Nephron progenitor cell (in vitro differentiated cells): ENCODE data around the gene MFSD2A.

Experiments used
- DNase-seq: peaks from one replicate; pipeline ENCODE4 v3.0.0; 2021
- H3K27ac Mint-ChIP-seq: 2 replicates; pipeline ENCODE4 v1.8.0; 2021; ENCODE audit warnings: mild to moderate bottlenecking, moderate library complexity, mixed read lengths
- H3K27me3 Mint-ChIP-seq: 2 replicates; pipeline ENCODE4 v1.8.0; 2021; ENCODE audit warnings: mild to moderate bottlenecking, low read depth, mixed read lengths; ENCODE audit not compliant: poor library complexity
- H3K36me3 Mint-ChIP-seq: 2 replicates; pipeline ENCODE4 v1.8.0; 2021; ENCODE audit warnings: low read depth, mixed read lengths
- H3K4me1 Mint-ChIP-seq: 2 replicates; pipeline ENCODE4 v1.8.0; 2021; ENCODE audit warnings: mixed read lengths
- H3K4me3 Mint-ChIP-seq: 2 replicates; pipeline ENCODE4 v1.8.0; 2021; ENCODE audit warnings: mild to moderate bottlenecking, moderate library complexity, mixed read lengths
- H3K9me3 Mint-ChIP-seq: 2 replicates; pipeline ENCODE4 v1.8.0; 2021; ENCODE audit warnings: mild to moderate bottlenecking, moderate library complexity, mixed read lengths
- CTCF ChIP-seq: fragments of 200-600 bp; sonication (generic); IDR thresholded peaks from 2 replicates; pipeline ENCODE4 v1.5.0; 2021; ENCODE audit warnings: antibody characterized with exemption

Gene MFSD2A

GRCh38 chr1:39938856-39939255, 16.1 kb upstream of the MFSD2A start:
- no peak for TF ChIP-seq CTCF
- peaks cover 8% of the 10 kb centered on the region for H3K4me1 Mint-ChIP-seq
- no peak overlapping the region for H3K27ac Mint-ChIP-seq
- no peak for DNase-seq
- H3K27me3 Mint-ChIP-seq: peaks cover 24% of the 10 kb centered on the region
- no peaks in the 10 kb centered on the region for H3K36me3 Mint-ChIP-seq
- no peak overlapping the region for H3K4me3 Mint-ChIP-seq
- peaks cover 9% of the 10 kb centered on the region for H3K9me3 Mint-ChIP-seq

GRCh38 chr1:39940253-39940652, 14.7 kb upstream of the MFSD2A start:
- no peak for DNase-seq
- Mint-ChIP-seq H3K27me3 (peaks cover 16% of the 10 kb centered on the region), H3K27ac (no peak overlapping the region), H3K4me1 (no peaks in the 10 kb centered on the region), H3K4me3 (no peak overlapping the region), H3K9me3 (peaks cover 5% of the 10 kb centered on the region), H3K36me3 (no peaks in the 10 kb centered on the region)
- no peak for TF ChIP-seq CTCF

GRCh38 chr1:39940980-39941871, 13.7 kb upstream of the MFSD2A start:
- no peaks in the 10 kb centered on the region for H3K36me3 Mint-ChIP-seq
- DNase-seq: no peak
- no peak overlapping the region for H3K27ac Mint-ChIP-seq
- no peaks in the 10 kb centered on the region for H3K4me1 Mint-ChIP-seq
- no peak for TF ChIP-seq CTCF
- no peaks in the 10 kb centered on the region for H3K9me3 Mint-ChIP-seq
- H3K4me3 Mint-ChIP-seq: no peak overlapping the region
- H3K27me3 Mint-ChIP-seq: peaks cover 19% of the 10 kb centered on the region

GRCh38 chr1:39943471-39944290, 11.3 kb upstream of the MFSD2A start:
- DNase-seq: no peak
- TF ChIP-seq CTCF: no peak
- peaks cover 20% of the 10 kb centered on the region for H3K27me3 Mint-ChIP-seq

GRCh38 chr1:39944410-39945112, 10.4 kb upstream of the MFSD2A start:
- H3K4me1 Mint-ChIP-seq: no peaks in the 10 kb centered on the region
- DNase-seq: no peak
- H3K27me3 Mint-ChIP-seq: peaks cover 19% of the 10 kb centered on the region
- H3K36me3 Mint-ChIP-seq: no peaks in the 10 kb centered on the region
- no peak overlapping the region for H3K4me3 Mint-ChIP-seq
- H3K27ac Mint-ChIP-seq: no peak overlapping the region
- H3K9me3 Mint-ChIP-seq: no peaks in the 10 kb centered on the region
- TF ChIP-seq CTCF: no peak

More at GRCh38 chr1:39943471-39944290, 11.3 kb upstream of the MFSD2A start:
- Mint-ChIP-seq H3K9me3 (no peaks in the 10 kb centered on the region), H3K27ac (no peak overlapping the region), H3K4me1 (no peaks in the 10 kb centered on the region), H3K36me3 (no peaks in the 10 kb centered on the region), H3K4me3 (no peak overlapping the region)
